HTR-8/SVneo (cell line): Measurements from ENCODE around the gene IKBKE.
A peak's percentile ranks its signal among the peaks of the same experiment; 100 is the strongest.
"Not testable (repeated sequence)": the region's sequence is repeated elsewhere in the genome, so short reads cannot be mapped to it uniquely, and the experiment has no call there.

ENCODE experiments used
- DNase-seq: peaks from one replicate; pipeline ENCODE4 v3.0.0; 2011; ENCODE audit warnings: low spot score, mixed read lengths; ENCODE audit not compliant: insufficient read length
- FAIRE-seq: peaks from 2 replicates; lab custom pipeline; 2011; peaks lifted over from hg19 to GRCh38; lab: Jason Lieb, UNC

IKBKE gene

GRCh38 chr1:206471415-206471801, 1.1 kb downstream of the IKBKE start:
- no peak for FAIRE-seq
- DNase-seq = no peak

GRCh38 chr1:206472024-206472423, 1.7 kb downstream of the IKBKE start:
- DNase-seq (no peak), FAIRE-seq (no peak)

DNA sequence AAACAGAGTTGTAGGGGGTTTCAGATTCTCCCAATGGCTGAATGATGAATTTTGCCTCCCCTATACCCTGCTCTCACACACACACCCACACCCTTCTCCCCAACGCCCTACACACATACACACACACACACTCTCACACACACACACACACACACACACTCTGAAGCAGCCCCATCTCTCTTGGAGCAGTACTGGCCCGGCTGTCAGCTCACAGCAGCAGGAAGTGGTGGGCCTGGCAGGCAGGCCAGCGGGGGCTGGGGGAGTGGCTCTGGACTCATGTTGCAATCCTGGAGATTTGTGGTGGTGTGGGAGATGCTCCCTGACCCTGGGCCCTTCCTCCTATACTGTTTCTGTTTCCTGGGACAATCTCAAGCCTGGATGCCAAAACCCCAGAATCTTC, 2.2 kb downstream of the IKBKE start:
- peak; percentile 73 for DNase-seq
- no peak for FAIRE-seq

- DNase-seq (no peak), FAIRE-seq (no peak)
Measured at GRCh38 chr1:206472886-206473285, 2.6 kb downstream of the IKBKE start.

- FAIRE-seq = no peak
- DNase-seq = no peak
Measured at GRCh38 chr1:206476058-206476457, 5.8 kb downstream of the IKBKE start.

DNA sequence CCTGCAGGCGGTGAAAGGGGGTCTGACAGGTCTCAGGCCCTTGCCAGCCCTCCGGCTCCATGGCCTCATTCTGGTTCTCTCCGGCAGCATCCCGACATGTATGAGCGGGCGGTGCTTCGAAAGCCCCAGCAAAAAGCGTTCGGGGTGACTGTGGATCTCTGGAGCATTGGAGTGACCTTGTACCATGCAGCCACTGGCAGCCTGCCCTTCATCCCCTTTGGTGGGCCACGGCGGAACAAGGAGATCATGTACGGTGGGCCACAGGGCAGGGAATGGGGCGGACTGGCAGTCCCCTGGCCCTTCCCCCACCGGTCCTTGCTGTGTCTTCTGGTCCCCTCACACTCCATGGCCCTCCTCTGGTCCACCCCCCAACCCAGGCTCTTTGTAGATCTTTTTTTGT, 6.3 kb downstream of the IKBKE start:
- FAIRE-seq = no peak
- no peak for DNase-seq

DNA sequence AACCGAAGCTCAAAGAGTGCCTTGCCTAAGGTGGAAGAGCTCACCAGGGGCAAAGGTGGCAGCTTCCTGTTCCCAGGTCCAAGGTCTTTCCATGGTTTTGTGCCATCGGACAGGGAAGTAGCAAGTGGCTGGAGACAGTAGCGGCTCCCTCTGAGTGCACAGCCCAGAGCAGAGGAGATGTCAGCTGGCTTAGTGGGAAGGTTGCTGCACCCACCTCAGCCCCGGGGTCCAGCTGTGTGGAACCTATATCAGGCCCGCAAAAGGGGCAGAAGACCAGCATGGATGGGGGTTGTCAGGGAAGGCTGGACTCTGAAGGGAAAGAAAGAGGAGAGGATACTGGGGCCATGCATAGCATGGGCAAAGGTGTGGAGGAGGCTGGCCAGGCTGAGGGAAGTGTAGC, 6.8 kb downstream of the IKBKE start:
- DNase-seq = no peak
- no peak for FAIRE-seq

DNA sequence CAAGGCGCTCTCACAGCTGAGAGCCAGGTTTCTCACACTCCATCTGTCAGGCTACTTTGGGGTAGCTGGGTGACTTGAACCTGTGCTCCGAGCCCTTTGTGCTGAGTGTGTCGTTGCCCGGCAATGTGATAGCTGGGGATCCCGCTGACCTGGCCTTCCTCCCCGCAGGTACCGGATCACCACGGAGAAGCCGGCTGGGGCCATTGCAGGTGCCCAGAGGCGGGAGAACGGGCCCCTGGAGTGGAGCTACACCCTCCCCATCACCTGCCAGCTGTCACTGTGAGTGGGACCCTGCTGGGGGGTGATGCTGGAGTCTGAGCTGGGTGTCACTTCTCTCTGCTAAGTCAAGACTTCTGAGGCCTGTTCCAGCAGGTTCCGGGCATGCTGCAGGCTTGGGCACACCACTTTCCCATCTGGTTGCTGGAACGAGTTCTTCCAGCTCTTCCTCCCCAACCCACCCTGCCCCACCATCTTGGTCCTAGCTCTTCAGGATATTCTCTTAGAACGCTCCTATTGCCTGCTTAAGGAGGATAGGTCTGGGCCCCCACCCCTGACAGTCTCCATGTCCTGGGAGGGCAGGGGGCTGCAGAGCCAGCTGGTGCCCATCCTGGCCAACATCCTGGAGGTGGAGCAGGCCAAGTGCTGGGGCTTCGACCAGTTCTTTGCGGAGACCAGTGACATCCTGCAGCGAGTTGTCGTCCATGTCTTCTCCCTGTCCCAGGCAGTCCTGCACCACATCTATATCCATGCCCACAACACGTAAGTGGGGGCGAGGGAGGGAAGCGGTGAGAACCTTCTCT, 7.5 kb downstream of the IKBKE start:
- DNase-seq (no peak), FAIRE-seq (no peak)

- DNase-seq (no peak), FAIRE-seq (no peak)
Measured at GRCh38 chr1:206478746-206479145, 8.5 kb downstream of the IKBKE start.

DNA sequence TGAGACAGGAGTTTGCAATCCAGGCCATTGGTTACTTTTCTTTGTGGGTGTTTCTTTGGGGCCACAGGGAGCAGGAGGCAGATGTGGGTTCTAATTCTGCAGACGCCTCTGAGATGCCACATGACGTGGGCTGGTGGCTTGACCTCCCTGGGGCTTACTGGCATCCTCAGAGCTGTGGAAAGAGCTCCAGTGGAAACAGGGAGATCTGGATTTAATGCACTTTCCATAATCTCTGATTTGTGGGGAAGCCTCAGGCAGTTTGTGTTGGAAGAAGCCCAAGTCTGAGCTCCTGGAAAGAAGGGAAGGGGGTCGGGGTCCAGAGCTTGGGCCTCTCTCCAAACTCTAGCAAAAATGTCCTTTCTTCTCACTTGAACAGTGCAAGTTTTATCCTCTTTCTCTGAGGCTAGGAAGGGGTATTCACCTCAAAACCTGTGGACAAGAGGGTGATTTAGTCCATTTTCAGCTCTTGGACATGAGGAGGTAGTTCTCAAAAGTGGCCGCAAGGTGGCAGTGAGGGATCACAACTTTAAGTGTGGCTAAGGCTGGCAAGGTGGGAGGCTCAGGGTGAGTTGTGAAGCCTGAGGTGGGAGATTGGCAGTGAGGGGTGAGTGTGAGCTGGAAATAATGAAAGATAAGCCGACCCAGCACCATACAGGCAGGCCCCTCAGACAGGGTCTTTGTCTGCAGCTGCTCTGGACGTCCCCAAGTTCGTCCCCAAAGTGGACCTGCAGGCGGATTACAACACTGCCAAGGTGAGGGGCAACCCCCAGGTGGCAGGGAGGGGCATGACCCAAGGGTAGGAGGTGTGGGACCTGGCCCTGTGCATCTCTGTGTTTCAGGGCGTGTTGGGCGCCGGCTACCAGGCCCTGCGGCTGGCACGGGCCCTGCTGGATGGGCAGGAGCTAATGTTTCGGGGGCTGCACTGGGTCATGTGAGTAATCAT, 9.2 kb downstream of the IKBKE start:
- FAIRE-seq = peak; percentile 71

GRCh38 chr1:206480211-206480610, 9.9 kb downstream of the IKBKE start:
- no peak for DNase-seq
- peak; percentile 68 for FAIRE-seq

More for the DNA sequence above, 9.2 kb downstream of the IKBKE start:
- peak; percentile 86 for DNase-seq

- no peak for DNase-seq
- no peak for FAIRE-seq
Measured at GRCh38 chr1:206482611-206483010, 12.3 kb downstream of the IKBKE start.

DNA sequence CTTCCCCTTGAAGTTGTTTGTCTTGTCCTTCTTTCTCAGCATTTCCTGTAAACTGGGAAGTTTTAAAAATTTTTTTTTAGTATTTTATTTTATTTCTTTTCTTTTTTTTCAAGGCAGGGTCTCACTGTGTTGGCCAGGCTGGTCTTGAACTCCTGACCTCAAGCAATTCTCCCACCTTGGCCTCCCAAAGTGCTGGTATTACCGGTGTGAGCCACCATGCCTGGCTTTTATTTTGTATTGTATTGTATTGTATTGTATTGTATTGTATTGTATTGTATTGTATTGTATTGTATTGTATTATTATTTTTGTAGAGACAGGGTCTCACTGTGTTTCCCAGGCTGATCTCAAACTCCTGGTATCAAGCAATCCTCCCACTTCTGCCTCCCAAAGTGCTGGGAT, 13.6 kb downstream of the IKBKE start:
- FAIRE-seq, DNase-seq: not testable (repeated sequence)

DNA sequence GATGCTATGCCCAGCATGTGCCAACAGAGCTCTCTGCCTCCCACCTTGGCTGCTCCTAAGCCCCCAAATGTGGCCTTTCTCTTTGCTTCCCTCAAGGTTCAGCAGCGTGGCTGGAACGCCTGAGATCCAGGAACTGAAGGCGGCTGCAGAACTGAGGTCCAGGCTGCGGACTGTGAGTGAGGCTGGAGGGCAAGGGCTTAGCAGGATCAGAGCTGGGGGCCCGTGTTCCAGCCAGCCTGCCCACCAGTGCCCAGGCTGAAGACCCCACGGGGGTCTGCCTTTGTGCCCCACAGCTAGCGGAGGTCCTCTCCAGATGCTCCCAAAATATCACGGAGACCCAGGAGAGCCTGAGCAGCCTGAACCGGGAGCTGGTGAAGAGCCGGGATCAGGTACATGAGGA, 14.6 kb downstream of the IKBKE start:
- FAIRE-seq = no peak

GRCh38 chr1:206486995-206487788, 16.9 kb downstream of the IKBKE start:
- no peak for FAIRE-seq
- DNase-seq = no peak

More for the DNA sequence above, 14.6 kb downstream of the IKBKE start:
- DNase-seq = no peak

DNA sequence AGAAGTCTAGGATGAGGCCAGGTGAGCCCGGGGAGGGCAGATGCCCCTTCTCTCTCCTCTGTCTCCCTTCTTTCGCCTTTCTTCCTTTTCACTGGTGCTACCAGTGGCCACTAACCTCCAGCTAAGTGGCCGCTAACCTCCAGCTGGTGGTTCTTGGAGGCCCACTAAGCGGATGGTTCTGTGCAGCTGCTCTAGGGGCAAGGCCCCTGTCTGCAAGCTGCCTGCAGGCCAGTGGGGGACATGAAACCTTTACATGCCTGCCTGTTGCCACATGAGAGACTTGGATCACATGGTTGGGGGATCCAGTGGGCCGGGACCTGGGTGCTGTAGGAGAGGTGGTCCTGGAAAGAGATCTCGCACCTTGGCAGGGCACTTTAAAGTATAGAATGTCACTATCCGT, 17.7 kb downstream of the IKBKE start:
- DNase-seq (no peak), FAIRE-seq (no peak)

DNA sequence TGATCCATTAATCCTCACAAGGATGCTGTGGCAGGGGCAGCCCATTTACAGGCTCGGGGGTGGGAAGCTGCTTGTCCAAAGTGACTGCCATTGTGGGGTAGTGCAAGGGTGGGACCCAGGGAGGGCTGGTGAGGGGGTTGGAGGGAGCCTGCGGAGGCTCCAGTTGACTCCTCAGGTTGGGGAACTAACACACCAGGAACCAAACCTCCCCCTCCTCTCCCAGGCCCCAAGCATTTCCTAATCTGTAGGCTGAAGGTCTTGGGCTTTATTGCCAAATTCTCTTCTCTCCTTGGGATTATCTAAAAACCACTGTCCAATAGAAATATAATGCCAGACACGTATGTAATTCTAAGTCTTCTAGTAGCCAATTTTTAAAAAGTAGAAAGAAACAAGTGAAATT, 18.2 kb downstream of the IKBKE start:
- no peak for FAIRE-seq
- no peak for DNase-seq

- DNase-seq = peak; percentile 87
- FAIRE-seq = no peak
Measured at GRCh38 chr1:206489980-206490770, 19.9 kb downstream of the IKBKE start.

- DNase-seq (no peak), FAIRE-seq (no peak)
Measured at GRCh38 chr1:206490771-206491405, 20.6 kb downstream of the IKBKE start.
